Endothelial cell of coronary artery (primary cell): ENCODE results near the gene C20orf141. TPM values are rescaled to one million over a fixed set of nuclear protein-coding genes. Genes with fewer than 3 reads are reported as not detected.

Source experiments
- total RNA-seq: library from RNA; depleted of rRNA; stranded (reverse); fragments of >200 nt; gene quantifications from 2 replicates; pipeline ENCODE4 v1.2.3, GENCODE V29; 2014

Gene C20orf141
- total RNA-seq, result not detected in 2 replicates

GRCh38 chr20:2814587-2815051, at the start of gene C20orf141:
Gene C20orf141 (plus strand): TSS chr20:2814987. CDS start chr20:2815185, 198 bp downstream.

DNA sequence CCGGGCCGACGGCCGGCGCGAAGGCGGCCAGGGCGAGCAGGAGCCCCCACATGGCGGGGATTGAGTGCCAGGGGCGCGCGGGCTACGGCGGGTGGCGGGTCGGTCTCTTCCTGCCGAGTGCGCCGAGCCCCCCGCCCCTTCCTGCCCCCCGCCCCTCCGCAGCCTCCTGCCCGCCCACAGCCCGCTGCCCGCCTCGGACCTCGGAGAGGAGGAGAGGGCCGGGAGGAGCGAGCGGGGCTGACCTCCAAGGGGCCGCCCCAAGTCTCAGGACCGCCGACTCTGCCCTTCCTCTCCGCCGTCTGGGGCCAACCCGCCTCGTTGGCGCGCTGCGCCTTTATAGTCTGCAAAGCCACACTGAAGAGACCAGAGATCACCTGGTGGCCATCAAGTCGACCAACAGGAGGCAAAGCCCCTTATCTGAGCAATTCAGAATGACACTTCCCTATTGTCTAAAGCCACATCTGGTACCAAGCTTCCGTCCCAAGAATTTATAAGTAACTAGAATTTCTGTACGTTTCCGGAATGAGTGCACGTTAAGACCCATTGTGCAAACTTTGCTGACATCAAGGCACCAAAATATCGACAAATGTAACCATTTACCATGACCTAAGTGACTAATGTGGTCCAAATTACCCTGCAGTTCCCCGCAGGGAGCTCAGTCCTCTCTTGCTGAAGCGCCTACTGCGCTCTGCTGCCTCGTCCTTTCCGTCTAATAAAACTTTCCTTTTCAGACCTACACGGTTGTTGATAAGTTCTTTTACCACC, 14.1 kb upstream of the C20orf141 start, which contains the start of gene CPXM1:
TSS of gene CPXM1 (minus strand) at position 107 of the 765 bp plus-strand sequence. CDS start at position 52, 55 bp downstream.

DNA sequence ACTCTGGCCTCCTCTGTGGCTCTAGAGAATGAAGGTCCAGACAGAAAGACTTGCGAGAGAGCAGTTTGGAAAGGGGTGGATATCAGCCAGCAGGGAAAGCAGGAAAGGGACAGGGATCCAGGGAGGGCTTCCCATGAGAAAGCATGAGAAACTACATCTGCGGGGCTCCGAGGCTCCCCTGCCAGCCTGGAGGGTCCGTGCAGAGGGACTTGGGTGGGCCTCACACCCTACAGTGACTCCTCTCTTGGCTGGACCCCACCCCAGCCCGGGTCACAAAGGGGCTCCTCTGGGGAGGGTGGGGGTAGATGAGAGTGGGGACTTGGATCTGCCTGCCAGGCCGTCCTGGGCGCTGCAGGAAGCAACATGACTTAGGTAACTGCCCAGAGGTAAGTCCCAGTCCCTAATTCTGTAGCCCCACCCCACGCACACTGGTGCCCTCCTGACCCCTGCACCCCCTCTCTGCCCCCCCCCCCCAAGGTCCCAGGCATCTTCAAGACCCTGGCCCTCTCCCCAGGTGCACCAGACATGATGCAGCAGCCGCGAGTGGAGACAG, 1.3 kb downstream of the C20orf141 start, which contains the start of gene TMEM239:
TSS of gene TMEM239 (plus strand) at position 335 of the 553 bp plus-strand sequence. CDS start at position 526, 191 bp downstream.

GRCh38 chr20:2840138-2840966, 25.6 kb downstream of the C20orf141 start, which contains the start of the genes PCED1A and VPS16:
Gene PCED1A (minus strand): TSS chr20:2840655. CDS start chr20:2839912, 743 bp downstream.
Gene VPS16 (plus strand): TSS chr20:2840745. CDS start chr20:2840775, 30 bp downstream.

Other genes starting within 250 kb of the C20orf141 start
- gene NOP56, start 162.4 kb upstream of the C20orf141 start, total RNA-seq, result 243 TPM in 2 replicates
- gene IDH3B, start 150.8 kb upstream of the C20orf141 start, total RNA-seq, result 108 and 134 TPM in 2 replicates
- 0.99 and 2.9 TPM in 2 replicates for gene EBF4, start 122.2 kb upstream of the C20orf141 start, total RNA-seq
- 0.09 TPM in 1 of 2 replicates, not detected in the other for gene CPXM1, start 14.4 kb upstream of the C20orf141 start, total RNA-seq
- not detected in 2 replicates for gene TMEM239, start 1.4 kb downstream of the C20orf141 start, total RNA-seq
- 9.4 and 19.0 TPM in 2 replicates for gene PCED1A, start 25.7 kb downstream of the C20orf141 start, total RNA-seq
- gene VPS16, start 25.8 kb downstream of the C20orf141 start, total RNA-seq, result 46.4 and 70.4 TPM in 2 replicates
- gene PTPRA, start 58.5 kb downstream of the C20orf141 start, total RNA-seq, result 20.6 and 28.1 TPM in 2 replicates
- gene GNRH2, start 228.6 kb downstream of the C20orf141 start, total RNA-seq, result 0.18 TPM in 1 of 2 replicates, not detected in the other
- gene MRPS26, start 231.1 kb downstream of the C20orf141 start, total RNA-seq, result 41.4 and 48.8 TPM in 2 replicates